ENCODE data around the gene NES. TPM values are rescaled to one million over a fixed set of nuclear protein-coding genes. Genes with fewer than 3 reads are reported as not detected.

Gene NES
- total and polyA plus RNA-seq, 2 of the 8 experiments (the other 6 are each of a cell fraction or from before 2014, with no cell fraction given): 13.3 to 135 TPM

DNA sequence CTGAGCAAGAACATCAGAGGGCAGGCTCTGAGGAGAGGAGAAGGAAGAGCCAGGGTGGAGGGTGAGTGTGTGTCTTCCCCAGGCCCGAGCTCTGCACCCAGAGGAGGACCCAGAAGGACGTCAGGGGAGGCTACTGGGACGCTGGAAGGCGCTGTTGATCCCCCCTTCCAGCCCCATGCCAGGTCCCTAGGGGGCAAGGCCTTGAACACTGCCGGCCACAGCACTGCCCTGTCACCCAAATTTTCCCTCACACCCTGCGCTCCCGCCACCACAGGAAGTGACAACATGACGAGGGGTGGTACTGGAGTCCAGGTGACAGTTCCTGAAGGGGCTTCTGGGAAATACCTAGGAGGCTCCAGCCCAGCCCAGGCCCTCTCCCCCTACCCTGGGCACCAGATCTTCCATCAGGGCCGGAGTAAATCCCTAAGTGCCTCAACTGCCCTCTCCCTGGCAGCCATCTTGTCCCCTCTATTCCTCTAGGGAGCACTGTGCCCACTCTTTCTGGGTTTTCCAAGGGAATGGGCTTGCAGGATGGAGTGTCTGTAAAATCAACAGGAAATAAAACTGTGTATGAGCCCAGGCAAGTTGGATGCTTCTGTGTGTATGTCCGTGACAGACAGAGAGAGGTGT, 18.1 kb downstream of the NES start:
- Histone ChIP-seq H3K79me1 (ENCODE audit: low read depth, low read length) (no peaks in the 10 kb centered on the region), H2BK5ac (ENCODE audit: low read depth, low read length) (no peak overlapping the region), H2BK120ac (replicated peaks; ENCODE audit: low read depth, low read length) (no peak overlapping the region), H3K79me2 (ENCODE audit: control insufficient read depth in 1 of 2, insufficient read depth in 2 of 2, low read length in 2 of 2) (no peaks in the 10 kb centered on the region), H3K36me3 (ENCODE audit: control insufficient read depth in 2 of 4, insufficient read depth in 4 of 4, low read length in 3 of 4) (no peaks in the 10 kb centered on the region), H3K23me2 (ENCODE audit: low read depth, low read length) (peaks cover 11% of the 10 kb centered on the region), H3K4me1 (replicated peaks in 1 of 4; ENCODE audit: control insufficient read depth in 3 of 4, insufficient read depth in 4 of 4, low read length in 3 of 4) (peaks cover 18 to 41% (median 36%) of the 10 kb centered on the region in 4 experiments), H3K9me3 (ENCODE audit: insufficient read depth in 2 of 2, low read depth in 1 of 2, low read length in 1 of 2) (no peaks in the 10 kb centered on the region), H4K8ac (ENCODE audit: extremely low read depth, insufficient read depth, low read length) (no peak overlapping the region), H3K4ac (replicated peaks; ENCODE audit: insufficient read length, low read depth, low read length) (no peak overlapping the region), H3K56ac (replicated peaks; ENCODE audit: insufficient read length, low read depth, low read length) (no peak overlapping the region), H4K5ac (ENCODE audit: insufficient read length, low read depth, low read length) (no peak overlapping the region), H4K91ac (replicated peaks; ENCODE audit: insufficient read length, low read length) (no peak overlapping the region), H2AK5ac (ENCODE audit: low read depth, low read length) (no peak overlapping the region), H3K4me3 (ENCODE audit: extremely low read depth in 1 of 4, insufficient read depth in 2 of 4, low read depth in 3 of 4, low read length in 4 of 4) (no peak overlapping the region), H3K9ac (replicated peaks in 1 of 4; ENCODE audit: extremely low read depth in 1 of 4, low read depth in 3 of 4, low read length in 3 of 4) (no peak overlapping the region), H3K23ac (ENCODE audit: insufficient read length) (no peak overlapping the region), H2BK12ac (ENCODE audit: low read depth, low read length) (peak overlapping the region; percentile 52; the same call in 1 of the 2 replicates), H4K20me1 (replicated peaks in 1 of 2; ENCODE audit: control insufficient read depth in 1 of 2, insufficient read depth in 2 of 2, low read length in 2 of 2) (no peaks in the 10 kb centered on the region), H3K14ac (ENCODE audit: insufficient read length) (no peak overlapping the region), H3K27ac (ENCODE audit: low read depth, low read length) (no peak overlapping the region), H3K18ac (ENCODE audit: extremely low read depth, low read length) (no peak overlapping the region), H2BK20ac (ENCODE audit: low read length) (no peak overlapping the region), H3K4me2 (ENCODE audit: insufficient read depth in 1 of 2, low read depth in 2 of 2, low read length in 2 of 2) (no peak overlapping the region), H3K27me3 (replicated peaks in 1 of 4; ENCODE audit: control insufficient read depth in 3 of 4, extremely low read depth in 1 of 4, insufficient read depth in 3 of 4, low read length in 3 of 4) (peaks cover 2 to 49% (median 34%) of the 10 kb centered on the region in 4 experiments), H2AFZ (ENCODE audit: low read length) (no peak overlapping the region), H2BK15ac (ENCODE audit: low read length) (peak overlapping the region; percentile 94; the same call in 1 of the 2 replicates)
- ChIA-PET POLR2A (ENCODE audit: partially characterized antibody) (interaction anchor here (0.6 to 12.0 kb wide), 7 partner anchors 9 to 228 kb away, joined by 3 to 419 read pairs (median 7); partner anchors contain the start of genes CRABP2 and NES), CTCF (ENCODE audit: partially characterized antibody) (interaction anchor here (0.5 to 66.0 kb wide), 19 partner anchors 9 to 240 kb away, joined by 3 to 4284 read pairs (median 4); partner anchors contain the start of genes BCAN, CRABP2, HAPLN2 and ISG20L2)
- FAIRE-seq: no peak
- WGBS, 2 experiments (ENCODE audit: extremely low coverage in 1 of 2, insufficient coverage in 1 of 2, insufficient read length in 1 of 2, insufficient replicate concordance in 2 of 2, low coverage in 1 of 2, low lambda C conversion rate in 2 of 2, missing lambda C conversion rate in 1 of 2): 77% methylated on average over 10 of the region's 10 CpGs; no CpG with 5 or more reads in 1 of the 2 experiments
- DNase-seq (ENCODE audit: low read depth in 1 of 2, low spot score in 2 of 2): no peak
- TF ChIP-seq, protein P1, sequence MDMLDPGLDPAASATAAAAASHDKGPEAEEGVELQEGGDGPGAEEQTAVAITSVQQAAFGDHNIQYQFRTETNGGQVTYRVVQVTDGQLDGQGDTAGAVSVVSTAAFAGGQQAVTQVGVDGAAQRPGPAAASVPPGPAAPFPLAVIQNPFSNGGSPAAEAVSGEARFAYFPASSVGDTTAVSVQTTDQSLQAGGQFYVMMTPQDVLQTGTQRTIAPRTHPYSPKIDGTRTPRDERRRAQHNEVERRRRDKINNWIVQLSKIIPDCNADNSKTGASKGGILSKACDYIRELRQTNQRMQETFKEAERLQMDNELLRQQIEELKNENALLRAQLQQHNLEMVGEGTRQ (IDR thresholded peaks at IDR 0.05; ENCODE audit: low read length): no peak
- TF ChIP-seq KDM5A (IDR thresholded peaks at IDR 0.05; ENCODE audit: low read length) (no peak), YY1 (IDR thresholded peaks at IDR 0.05; ENCODE audit: low read depth, low read length) (0 out of 2 replicates have a peak, but pooled peaks have one; percentile 45), TEAD4 (IDR thresholded peaks at IDR 0.05; ENCODE audit: low read depth, low read length) (no peak), HDAC2 (IDR thresholded peaks at IDR 0.05; ENCODE audit: borderline replicate concordance in 1 of 2, low read depth in 2 of 2, low read length in 2 of 2) (no peak), ASH2L (IDR thresholded peaks at IDR 0.05; ENCODE audit: low read length) (no peak), CBX5 (IDR thresholded peaks at IDR 0.05; ENCODE audit: low read depth, low read length) (no peak), CHD2 (IDR thresholded peaks at IDR 0.05; ENCODE audit: low read length) (no peak)
